ENCODE data around the gene UBE3C.

Gene UBE3C

DNA sequence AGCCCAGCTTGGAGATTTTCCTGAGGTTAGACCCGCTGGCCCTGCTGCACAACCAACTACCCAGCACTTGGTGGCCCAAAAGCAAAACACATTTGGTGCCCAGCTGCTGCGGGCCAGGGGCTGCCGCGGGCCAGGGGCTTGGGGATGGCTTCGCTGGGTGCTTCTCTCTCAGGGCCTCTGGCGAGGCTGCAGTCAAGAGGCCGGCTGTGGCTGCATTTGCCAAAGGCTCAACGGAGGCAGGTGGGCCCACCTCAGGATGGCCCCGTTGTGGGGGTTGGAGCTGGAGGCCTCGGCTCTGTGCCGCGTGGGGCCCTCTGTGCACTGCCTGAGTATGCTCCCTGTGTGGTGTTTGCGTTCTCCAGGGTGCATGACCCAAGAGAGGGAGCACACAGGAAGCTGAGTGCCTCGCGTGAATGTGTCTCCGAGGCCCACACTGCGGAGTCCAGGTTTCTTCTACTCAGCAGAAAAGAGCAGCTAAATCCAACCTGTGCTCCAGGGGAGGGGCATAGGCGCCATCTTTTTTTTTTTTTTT, 17.5 kb upstream of the UBE3C start:
- no peak overlapping the region for H3K27ac ChIP-seq (ENCODE audit: low read length)
- H3K27me3 ChIP-seq (replicated peaks; ENCODE audit: insufficient read depth, low read length) = no peaks in the 10 kb centered on the region
- H3K79me2 ChIP-seq (ENCODE audit: low read length) = no peaks in the 10 kb centered on the region
- DNase-seq = no peak
- no peaks in the 10 kb centered on the region for H3K9me3 ChIP-seq (replicated peaks; ENCODE audit: insufficient read depth, low read length)
- no peaks in the 10 kb centered on the region for H3K36me3 ChIP-seq (replicated peaks; ENCODE audit: insufficient read depth, low read length)
- H3K4me3 ChIP-seq (ENCODE audit: low read length) = no peak overlapping the region
- H3K4me1 ChIP-seq (ENCODE audit: low read length) = no peaks in the 10 kb centered on the region
- no peaks in the 10 kb centered on the region for H3K9me2 ChIP-seq (replicated peaks; ENCODE audit: insufficient read depth, low read length)
- no peaks in the 10 kb centered on the region for H3F3A ChIP-seq (ENCODE audit: insufficient read depth, low read length)
- no peak overlapping the region for H2AFZ ChIP-seq (ENCODE audit: low read length)
- H3K4me2 ChIP-seq (ENCODE audit: low read depth, low read length) = no peak overlapping the region
- TF ChIP-seq, protein P1, sequence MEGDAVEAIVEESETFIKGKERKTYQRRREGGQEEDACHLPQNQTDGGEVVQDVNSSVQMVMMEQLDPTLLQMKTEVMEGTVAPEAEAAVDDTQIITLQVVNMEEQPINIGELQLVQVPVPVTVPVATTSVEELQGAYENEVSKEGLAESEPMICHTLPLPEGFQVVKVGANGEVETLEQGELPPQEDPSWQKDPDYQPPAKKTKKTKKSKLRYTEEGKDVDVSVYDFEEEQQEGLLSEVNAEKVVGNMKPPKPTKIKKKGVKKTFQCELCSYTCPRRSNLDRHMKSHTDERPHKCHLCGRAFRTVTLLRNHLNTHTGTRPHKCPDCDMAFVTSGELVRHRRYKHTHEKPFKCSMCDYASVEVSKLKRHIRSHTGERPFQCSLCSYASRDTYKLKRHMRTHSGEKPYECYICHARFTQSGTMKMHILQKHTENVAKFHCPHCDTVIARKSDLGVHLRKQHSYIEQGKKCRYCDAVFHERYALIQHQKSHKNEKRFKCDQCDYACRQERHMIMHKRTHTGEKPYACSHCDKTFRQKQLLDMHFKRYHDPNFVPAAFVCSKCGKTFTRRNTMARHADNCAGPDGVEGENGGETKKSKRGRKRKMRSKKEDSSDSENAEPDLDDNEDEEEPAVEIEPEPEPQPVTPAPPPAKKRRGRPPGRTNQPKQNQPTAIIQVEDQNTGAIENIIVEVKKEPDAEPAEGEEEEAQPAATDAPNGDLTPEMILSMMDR (IDR thresholded peaks at IDR 0.05; ENCODE audit: low read length) = no peak
- TF ChIP-seq EZH2phosphoT487 (IDR thresholded peaks at IDR 0.05; ENCODE audit: low read length) (no peak), EZH2 (optimal IDR thresholded peaks at IDR 0.05; ENCODE audit: low read depth, low read length) (no peak)
- H3K9ac ChIP-seq (ENCODE audit: low read length) = no peak overlapping the region
- H4K20me1 ChIP-seq (ENCODE audit: insufficient read depth, low read length) = no peaks in the 10 kb centered on the region

DNA sequence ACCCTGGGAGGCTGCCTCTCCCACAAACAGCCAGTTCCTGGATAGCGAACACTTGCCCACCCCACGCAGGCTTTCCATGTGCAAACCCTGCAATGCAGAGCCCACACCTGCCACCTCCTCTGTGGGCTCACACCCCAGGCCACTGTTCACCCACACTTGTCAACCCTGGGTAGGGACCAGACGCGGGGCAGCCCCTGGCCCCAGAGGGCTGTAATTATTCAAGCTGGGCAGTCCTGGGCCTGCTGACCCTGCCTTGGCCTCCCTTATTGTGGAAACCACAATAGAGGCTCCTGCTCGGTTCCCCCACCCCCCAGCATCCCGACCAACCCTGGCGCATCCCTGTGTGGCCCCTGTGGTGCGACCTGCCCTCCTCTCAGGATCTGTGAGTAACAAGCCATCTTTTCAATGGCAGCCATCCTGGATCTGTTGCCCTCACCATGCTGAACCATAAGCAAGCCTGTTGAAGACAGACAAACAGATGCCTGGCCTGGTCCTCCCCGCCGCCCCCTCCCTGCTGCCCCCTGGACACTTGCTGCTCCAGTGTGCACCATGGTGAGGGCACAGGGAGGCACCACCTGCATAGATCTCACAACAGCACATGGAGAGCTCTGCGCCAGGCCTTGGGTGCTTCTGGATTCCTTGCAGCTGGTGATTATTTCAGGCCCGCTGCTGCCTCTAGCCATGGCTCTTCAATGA, 15.8 kb upstream of the UBE3C start:
- no peaks in the 10 kb centered on the region for H3K79me2 ChIP-seq (ENCODE audit: low read length)
- no peaks in the 10 kb centered on the region for H4K20me1 ChIP-seq (ENCODE audit: insufficient read depth, low read length)
- TF ChIP-seq EZH2 (optimal IDR thresholded peaks at IDR 0.05; ENCODE audit: low read depth, low read length) (no peak), EZH2phosphoT487 (IDR thresholded peaks at IDR 0.05; ENCODE audit: low read length) (no peak)
- TF ChIP-seq, protein P1 (IDR thresholded peaks at IDR 0.05; ENCODE audit: low read length) = no peak
- DNase-seq = no peak
- no peaks in the 10 kb centered on the region for H3K27me3 ChIP-seq (replicated peaks; ENCODE audit: insufficient read depth, low read length)
- H2AFZ ChIP-seq (ENCODE audit: low read length) = no peak overlapping the region
- no peaks in the 10 kb centered on the region for H3K9me3 ChIP-seq (replicated peaks; ENCODE audit: insufficient read depth, low read length)
- H3K9ac ChIP-seq (ENCODE audit: low read length) = no peak overlapping the region
- H3K27ac ChIP-seq (ENCODE audit: low read length) = no peak overlapping the region
- no peaks in the 10 kb centered on the region for H3K9me2 ChIP-seq (replicated peaks; ENCODE audit: insufficient read depth, low read length)
- no peak overlapping the region for H3K4me2 ChIP-seq (ENCODE audit: low read depth, low read length)
- H3K36me3 ChIP-seq (replicated peaks; ENCODE audit: insufficient read depth, low read length) = no peaks in the 10 kb centered on the region
- no peaks in the 10 kb centered on the region for H3K4me1 ChIP-seq (ENCODE audit: low read length)
- no peak overlapping the region for H3K4me3 ChIP-seq (ENCODE audit: low read length)
- no peaks in the 10 kb centered on the region for H3F3A ChIP-seq (ENCODE audit: insufficient read depth, low read length)

DNA sequence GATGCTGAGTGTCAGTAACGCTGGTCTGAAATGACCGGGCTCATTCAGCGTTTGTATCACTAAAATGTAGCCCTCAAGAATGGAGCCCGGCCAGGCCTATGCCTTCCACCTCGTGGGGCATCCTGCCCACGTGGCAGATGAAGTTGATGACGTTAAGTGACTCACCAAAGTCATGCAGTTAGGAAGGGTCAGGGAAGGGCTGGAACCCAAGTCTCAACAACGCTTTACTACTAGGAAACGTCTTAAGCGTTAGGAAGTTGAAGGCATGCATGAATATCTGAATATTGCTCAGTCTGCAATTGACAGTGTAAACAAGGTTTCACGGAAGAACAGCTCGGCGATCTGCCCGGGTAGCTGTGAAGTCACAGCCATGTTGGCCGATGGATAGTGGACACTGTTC, 14.0 kb upstream of the UBE3C start:
- no peaks in the 10 kb centered on the region for H3F3A ChIP-seq (ENCODE audit: insufficient read depth, low read length)
- H3K9ac ChIP-seq (ENCODE audit: low read length) = no peak overlapping the region
- DNase-seq = no peak
- no peaks in the 10 kb centered on the region for H3K9me3 ChIP-seq (replicated peaks; ENCODE audit: insufficient read depth, low read length)
- H2AFZ ChIP-seq (ENCODE audit: low read length) = no peak overlapping the region
- H3K27me3 ChIP-seq (replicated peaks; ENCODE audit: insufficient read depth, low read length) = no peaks in the 10 kb centered on the region
- H3K36me3 ChIP-seq (replicated peaks; ENCODE audit: insufficient read depth, low read length) = no peaks in the 10 kb centered on the region
- no peaks in the 10 kb centered on the region for H3K4me1 ChIP-seq (ENCODE audit: low read length)
- no peaks in the 10 kb centered on the region for H4K20me1 ChIP-seq (ENCODE audit: insufficient read depth, low read length)
- TF ChIP-seq EZH2phosphoT487 (IDR thresholded peaks at IDR 0.05; ENCODE audit: low read length) (no peak), EZH2 (optimal IDR thresholded peaks at IDR 0.05; ENCODE audit: low read depth, low read length) (no peak)
- TF ChIP-seq, protein P1 (IDR thresholded peaks at IDR 0.05; ENCODE audit: low read length) = no peak
- no peak overlapping the region for H3K4me3 ChIP-seq (ENCODE audit: low read length)
- no peaks in the 10 kb centered on the region for H3K9me2 ChIP-seq (replicated peaks; ENCODE audit: insufficient read depth, low read length)
- no peaks in the 10 kb centered on the region for H3K79me2 ChIP-seq (ENCODE audit: low read length)
- no peak overlapping the region for H3K4me2 ChIP-seq (ENCODE audit: low read depth, low read length)
- H3K27ac ChIP-seq (ENCODE audit: low read length) = no peak overlapping the region

Data from MM.1S (cell line).